HG03066 (cell line): ENCODE results near the gene MRPL42.
"Not testable (repeated sequence)": the region's sequence is repeated elsewhere in the genome, so short reads cannot be mapped to it uniquely, and the experiment has no call there.

ENCODE experiments used
- ATAC-seq: cut with Tn5 transposase; IDR thresholded peaks from one replicate; pipeline ENCODE4 v1.9.1; 2021; ENCODE audit warnings: low read depth; ENCODE audit not compliant: unreplicated experiment

The MRPL42 gene

DNA sequence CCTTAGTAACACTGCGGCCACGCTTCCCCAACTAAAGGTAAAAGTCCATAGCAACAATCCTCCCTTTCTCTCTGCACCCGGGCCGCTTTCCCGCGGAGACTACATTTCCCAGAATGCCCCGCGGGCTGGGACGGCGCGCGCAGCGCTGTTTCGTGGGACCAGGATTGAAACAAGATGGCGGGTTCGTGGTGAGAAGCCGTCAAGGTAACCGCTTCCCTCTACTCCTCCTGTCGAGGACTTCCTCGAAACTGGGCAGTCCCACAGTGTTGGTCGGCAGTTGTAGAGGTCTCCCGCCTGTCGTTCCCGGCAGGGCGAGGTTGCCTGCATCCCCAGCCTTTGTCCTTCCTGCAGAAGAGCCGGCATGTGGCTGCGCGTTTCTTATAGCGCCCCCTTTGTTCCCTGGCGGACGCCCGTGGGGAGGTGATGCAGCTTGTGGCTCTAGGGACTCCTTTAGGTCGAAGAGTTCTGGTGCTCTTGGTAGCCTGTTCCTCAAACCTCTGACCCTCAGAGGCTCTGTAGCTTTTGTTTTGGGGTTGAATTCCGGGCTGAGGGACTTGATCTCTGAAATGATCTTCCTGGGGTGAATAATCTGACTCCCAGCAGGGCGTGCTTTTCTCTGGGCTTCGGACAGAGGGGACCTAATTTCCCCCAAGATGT lies at the start of gene MRPL42:
TSS of gene MRPL42 (plus strand) at position 164 of the 657 bp plus-strand sequence. CDS start 1,772 bp downstream, outside the sequence.
- peak; percentile 93 for ATAC-seq

DNA sequence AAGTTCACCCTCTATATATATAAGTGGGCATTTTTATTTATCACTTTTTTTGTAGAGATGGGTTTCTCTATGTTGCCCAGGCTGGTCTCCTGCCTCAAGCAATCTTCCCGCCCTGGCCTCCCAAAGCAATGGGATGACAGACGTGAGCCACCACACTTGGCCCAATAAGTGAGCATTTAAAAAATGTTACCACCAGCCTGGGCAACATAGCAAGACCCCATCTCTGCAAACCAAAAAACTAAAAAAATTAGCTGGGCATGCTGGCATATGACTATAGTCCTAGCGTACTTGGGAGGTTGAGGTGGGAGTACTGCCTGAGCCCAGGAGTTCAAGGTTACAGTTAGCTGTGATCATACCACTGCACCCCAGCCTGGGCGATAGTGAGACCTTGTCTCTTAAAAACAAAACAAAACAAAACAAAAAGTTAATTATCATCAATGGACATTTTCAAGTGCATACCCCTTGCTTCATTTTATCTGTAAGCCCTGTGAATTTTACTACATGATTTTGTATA lies 49.3 kb upstream of the MRPL42 start:
- no peak for ATAC-seq

DNA sequence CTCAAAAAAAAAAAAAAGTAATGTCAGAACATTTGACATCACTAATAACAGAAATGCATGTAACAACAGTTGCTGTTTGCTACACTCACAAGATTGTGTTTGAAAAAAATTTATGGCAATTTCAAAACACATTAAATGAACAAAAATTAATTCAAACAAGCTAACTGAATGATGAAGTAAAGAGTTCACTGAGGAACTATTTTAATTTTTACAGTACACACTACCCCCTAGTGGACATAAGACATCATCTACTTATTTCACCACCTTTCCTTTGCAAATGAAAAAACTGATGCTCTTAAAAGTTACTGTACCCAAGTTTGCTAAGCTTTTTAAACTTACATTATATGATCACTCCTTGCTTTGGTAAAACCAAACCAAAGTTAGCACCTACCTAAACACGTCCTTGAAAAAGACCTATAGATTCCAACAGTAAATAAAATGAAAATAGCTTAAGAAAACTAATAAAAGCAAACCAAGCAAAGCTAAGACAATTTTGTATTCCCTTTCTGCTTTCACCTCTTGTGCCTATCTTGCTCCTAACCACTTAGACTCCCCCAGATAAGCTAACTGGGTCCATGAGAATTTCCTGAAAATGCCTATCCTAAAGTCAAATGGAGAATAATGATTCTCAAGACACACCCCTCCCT lies 47.8 kb upstream of the MRPL42 start:
- ATAC-seq: no peak

DNA sequence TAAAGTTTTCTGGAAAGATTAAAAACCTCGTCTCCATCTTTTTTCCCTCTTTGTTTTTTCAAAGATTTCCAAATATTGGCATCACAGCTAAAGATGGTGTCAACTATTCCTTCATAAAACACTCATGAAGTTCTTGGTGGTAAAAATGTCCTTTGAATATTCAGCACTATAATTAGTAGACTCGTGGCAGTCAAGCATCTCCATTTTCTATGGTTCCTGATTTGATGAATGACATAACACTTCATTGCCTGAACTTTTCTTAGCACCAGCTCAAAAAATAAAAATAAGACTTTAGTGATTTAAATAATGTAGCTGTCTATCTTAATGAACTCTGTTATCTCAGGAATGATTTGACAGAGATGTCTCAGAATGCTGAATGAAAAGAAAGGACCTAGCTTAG lies 45.3 kb upstream of the MRPL42 start:
- no peak for ATAC-seq

DNA sequence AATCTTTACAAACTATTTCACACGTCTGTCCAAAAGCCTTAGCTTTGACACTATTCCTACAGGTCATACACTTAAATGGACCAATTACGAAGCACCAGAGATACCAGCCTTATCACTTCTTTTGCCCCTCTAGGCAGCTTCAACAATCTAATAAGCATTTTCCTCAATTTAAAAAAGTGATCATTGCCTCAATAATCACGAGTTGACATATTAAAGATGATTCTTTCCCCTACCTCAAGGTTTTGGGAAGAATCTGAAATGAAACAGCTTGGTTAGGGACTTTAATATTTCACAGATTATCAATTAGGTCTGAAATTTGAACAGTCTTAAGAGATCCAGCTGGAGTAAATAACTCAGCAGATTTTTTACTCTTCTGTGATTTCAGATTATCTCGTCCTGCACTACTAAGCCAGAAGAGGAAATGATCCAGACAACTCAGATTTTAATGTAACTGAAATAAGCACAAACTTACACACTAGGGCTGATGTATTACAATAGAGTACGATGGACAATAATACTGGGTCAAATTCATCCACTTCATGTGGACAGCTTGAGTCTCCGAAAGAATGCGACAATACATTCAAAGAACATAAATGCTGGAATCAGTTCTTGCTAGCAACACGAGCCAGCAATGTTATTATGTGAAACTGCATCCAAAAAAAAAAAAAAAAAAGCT lies 41.4 kb upstream of the MRPL42 start:
- no peak for ATAC-seq

DNA sequence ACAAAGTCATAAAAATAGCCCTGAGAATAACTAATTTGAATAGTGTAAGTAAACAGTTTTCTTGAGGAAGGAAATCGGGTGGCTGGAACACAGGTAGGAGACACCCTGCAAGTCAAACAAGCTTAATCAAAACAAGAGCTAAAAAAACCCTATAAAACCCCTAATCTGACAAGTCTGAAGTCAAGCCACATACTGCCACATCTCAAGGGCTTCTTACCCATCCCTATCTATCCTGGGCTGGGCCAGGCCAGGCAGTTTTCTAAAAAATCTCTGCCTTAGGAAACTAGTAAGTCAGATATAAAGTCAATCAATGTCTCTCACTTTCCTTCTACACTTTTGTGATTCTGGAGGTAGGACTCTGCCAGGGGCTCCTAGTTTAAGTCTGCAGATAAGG lies 40.9 kb upstream of the MRPL42 start:
- no peak for ATAC-seq

DNA sequence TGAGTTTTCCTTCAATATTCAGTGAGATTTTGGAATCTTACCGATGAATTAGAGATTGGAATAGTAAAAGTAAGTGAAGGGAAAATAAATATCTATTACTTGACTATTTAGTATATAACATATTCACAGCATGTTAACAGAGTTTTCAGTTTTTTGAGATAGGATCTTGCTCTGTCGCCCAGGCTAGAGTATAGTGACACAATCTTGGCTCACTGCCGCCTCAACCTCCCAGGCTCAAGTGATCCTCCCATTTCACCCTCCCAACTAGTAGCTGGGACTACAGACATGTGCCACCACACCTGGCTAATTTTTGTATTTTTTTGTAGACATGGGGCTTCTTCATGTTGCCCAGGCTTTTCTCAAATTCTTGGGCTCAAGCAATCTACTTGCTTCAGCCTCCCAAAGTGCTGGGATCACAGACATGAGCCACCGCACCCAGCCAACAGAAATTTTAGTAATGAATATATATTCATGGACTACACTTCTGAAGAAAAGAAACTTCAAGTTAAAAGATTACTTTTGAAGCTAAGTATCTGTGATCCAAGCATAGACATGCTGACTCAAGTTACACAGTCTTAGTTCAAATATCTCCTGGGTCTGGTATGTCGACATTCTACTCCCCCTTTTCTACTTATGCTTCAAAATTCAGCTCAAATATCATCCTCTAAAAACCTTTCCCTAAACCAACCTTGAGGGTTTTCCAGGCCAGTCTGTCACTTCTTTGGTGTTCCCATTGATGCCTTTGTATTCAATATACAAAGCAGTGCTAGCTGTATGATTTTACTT lies 39.3 kb upstream of the MRPL42 start:
- no peak for ATAC-seq

DNA sequence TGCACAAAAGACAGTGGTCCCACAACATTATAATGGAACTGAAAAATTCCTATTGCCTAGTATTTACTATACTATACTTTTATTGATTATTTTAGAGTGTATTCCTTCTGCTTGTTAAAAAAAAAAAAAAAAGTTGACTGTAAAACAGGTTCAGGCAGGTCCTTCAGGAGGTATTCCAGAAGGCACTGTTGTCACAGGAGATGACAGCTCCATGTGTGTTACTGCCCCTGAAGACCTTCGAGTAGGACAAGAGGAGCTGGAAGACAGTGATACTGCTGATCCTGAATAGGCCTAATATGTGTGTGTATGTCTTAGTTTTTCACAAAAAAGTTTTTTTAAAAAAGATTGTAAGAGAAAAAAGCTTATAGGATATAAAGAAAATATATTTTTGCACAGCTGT lies 37.9 kb upstream of the MRPL42 start:
- no peak for ATAC-seq

DNA sequence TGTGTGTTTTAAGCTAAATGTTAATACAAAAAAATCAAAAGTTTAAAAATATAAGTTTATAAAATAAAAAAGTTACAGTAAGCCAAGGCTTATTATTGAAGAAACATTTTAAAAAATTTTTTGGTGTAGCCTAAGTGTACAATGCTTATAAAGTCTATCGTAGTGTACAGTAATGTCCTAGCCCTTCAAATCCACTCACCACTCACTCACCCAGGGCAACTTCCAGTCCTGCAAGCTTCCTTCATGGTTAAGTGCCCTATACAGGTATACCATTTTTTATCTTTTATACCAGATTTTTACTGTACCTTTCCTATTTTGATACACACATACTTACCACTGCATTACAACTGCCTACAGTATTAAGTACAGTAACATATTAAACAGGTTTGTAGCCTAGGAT lies 37.5 kb upstream of the MRPL42 start:
- ATAC-seq: no peak

DNA sequence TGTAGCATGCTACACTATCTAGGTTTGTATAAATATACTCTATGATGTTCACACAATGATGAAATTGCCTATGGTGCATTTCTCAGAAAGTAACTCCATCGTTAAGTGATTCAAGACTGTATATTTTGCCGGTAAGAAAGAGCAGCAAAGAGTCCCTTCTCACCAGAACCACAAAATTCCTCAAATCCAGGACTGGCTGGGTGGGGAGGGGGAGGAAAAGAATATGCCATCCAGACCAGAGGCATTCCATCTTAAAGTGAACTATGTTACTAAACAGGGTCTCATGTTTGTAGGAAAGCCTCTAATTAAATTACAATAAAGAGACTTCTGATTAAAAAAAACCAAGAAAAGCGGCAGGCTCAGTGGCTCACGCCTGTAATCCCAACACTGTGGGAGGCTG lies 37.0 kb upstream of the MRPL42 start:
- ATAC-seq: no peak

DNA sequence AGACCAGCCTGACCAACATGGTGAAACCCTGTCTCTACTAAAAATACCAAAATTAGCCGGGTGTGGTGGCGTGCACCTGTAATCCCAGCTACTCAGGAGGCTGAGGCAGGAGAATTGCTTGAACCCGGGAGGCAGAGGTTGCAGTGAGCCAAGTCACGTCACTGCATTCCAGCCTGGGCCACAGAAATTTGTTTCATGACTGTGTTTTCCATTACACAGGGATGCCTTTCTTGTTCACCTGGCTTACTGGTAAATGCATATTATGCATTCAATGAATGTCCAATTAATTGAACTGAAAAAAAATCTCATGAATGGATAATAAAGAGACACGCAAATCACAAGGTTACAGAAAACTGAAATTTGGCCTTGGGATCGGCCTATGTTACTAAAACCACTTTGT lies 35.3 kb upstream of the MRPL42 start:
- ATAC-seq: not testable (repeated sequence)

DNA sequence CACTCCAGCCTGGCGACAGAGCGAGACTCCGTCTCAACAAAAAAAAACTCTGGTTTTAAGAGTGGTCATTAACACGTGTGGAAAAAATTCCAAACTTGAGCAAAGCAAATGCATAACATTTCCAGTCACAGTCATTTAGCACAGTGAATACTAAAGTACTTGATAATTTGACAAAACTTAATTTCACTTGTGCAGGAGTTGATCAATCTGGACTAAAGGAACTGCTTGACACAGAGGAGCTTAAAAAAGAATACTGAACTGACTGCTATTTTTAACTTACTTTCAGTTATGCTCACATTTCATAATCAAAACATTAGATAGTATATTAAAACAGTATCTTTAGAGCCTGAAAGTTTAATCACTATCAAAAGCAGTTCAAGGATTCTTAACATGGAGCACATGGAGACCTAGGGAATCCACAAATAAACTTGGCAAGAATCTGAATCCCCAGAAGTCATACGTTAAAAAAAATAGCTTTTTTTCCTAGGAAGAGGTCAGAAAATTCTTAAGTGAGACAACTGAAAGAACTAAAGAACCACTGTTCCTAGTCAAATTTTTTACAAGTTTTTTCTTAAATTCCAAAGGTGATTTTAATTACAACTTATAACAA lies 33.0 kb upstream of the MRPL42 start:
- ATAC-seq: no peak

DNA sequence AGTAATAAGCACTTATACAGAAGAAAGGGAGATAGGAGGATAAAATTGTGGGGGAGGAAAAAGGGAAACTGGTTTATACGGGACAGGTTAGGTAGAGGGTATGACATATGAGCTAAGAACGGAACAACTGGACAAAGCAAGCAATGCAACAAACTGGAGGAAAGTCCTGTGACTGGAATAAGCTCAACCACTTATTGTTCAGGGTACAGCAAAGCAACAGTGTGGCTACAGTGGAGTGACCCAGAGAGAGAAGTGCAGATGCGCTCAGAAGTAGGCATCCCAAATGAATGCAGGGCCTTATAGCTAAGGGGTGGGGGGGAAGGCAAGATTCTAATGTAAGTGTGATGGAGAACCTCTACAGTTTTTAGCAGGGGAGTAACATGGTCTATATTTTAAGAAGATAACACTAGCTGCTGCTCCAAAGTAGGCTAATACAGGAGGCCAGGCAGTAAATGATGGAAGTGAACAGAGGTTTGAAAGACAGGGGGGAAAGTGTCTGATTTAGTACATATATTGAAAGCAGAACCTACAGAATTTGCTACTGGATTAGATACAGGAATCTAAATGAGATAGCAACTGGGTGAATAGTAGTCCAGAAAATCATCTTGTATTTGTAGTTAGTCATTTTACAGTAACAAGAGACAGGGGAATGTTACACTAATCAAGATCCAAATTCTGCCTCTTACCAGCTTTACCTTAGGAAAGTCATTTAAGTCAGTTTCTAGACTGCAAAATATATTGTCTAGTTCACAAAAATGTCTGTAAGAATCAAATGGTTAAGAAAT lies 28.9 kb upstream of the MRPL42 start:
- no peak for ATAC-seq

DNA sequence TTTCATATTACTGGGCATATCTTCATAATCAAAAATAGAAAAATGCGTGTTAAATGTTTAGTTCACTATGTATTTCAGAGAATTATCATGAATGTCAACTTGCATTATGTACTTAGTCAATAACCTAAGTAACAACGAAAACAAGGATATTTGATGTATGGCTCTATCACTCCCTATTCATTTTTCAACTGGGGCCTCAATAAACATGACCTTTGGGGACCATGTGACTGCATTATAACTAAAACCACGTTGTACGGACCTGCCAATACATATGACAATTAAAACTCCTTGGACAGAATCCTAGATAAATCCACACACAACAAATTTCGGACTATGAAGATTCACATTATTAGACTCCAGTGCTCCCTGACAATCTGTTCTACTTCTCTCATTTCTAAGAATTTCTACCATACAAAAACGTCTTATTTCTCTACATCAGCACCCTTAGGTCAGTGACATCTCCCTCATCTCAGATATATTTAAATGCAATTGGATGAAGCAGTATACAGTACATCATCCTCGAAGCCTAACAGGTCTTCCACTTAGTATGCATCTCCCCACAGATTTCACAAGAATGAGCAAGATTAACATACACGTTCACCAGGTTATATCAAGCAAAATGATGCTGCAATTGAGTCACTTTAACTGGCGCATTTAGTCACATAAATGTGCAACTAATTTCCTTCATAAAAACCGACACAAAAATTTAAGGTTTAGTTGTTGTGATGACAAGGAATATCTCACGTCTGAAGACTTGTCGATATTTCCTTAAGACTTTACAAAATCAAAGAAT lies 27.1 kb upstream of the MRPL42 start:
- no peak for ATAC-seq

DNA sequence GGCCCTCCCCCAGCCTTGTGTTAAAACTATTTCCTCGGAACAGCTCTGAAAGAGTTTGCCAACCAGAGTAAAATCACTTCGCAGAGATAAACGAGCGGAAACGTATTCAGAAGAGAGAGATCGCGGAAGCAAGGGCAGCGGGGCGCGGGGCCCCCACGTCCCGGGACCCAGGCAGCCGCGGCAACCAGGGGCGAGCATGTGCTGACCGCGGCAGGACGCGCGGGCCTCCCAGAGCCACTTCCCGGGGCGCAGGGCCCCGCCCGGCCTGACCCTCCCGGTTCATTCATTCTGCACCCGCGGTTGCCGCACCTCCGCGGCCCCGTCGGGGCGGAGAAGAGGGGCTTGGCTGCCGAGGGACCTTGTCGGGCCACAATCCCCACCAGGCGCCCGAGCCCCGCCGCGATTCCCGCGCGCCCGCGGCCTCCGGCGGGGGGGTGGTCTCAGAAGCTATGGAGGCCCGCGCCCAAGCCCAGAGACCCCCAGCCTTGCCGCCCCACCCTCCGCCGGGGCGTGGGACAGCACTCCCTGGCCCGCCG lies 26.2 kb upstream of the MRPL42 start:
- no peak for ATAC-seq

DNA sequence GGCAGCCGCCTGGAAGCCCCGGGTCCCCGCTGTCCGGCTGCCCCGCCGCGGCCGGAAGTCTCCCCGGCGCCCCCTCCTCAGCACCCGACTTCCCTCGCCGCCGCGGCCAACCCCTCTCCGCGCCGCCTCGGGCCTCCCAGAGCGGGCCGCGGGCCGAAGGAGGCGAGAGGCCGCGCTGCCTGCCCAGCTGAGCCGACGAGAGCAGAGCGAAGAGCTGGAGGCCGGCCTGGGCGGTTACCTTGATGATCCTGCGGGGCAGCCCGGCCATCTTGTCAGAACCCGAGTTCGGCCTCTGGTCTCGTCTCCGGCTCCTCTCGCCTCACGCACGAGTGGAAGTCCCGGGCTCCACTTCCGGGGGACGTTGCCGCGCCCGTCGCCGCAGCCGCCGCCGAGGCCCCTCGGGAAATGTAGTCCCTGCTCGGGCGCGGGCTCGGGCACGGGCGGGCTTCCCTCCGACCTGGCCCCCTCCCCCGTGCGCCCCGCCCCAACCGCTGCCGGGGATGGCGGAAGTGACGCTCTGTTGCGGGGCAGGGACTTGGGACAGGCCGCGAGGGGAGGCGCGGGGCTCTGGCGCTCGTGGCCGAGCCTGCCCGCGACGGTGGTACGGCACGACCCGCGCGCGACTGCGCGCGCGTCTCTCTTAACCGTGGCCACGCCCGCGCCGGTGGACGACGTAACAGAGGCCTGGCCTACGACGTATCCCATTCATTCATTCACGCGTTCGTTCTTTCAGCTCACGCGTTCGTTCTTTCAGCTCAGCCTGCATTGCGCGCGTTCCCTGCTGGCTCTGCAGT lies 25.5 kb upstream of the MRPL42 start, which contains the start of gene UBE2N:
TSS of gene UBE2N (minus strand) at position 331 of the 794 bp plus-strand sequence. CDS start at position 268, 63 bp downstream.
- ATAC-seq: peak; percentile 70

DNA sequence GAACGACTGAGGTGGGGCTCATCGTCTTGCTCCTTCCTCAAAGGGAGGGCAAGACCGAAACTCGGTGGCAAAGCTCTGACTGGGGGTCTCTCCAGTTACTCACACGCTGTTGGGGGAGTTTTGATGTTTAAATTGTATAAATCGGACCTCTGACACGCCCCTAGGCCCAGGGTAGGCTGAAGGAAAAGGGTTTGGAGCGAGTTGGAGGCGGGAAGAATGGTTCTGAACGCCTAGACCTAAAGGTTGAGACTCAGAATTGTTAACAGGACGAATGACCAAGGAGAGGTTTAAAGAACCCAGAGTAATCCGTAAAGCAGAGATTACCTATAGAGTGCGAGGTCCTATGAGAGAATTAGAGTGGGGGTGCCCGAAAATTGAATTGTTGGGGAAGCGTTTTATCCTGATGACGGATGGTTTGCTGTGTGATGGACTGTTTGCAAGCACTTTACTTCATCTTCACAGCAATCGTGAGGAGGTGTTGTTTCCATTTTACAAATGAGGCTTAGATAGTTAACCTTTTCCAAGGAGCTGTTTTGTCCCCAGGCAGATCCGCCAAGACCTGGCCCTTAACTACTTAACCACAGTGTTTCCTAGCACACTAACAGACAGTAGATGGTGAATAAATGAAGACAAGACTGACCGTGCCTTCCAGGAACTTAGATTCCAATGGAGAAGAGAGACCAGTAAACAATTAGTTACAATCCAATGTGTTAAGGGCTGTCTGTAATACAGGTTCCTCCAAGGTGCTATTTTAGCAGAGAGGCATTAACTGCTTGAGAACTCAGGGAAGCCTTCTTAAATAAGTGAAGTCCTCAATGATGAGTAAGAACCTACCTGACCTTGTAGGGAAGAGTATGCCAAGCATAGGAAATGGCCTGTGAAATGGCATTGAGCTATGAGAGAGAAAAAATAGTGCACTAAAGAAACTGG lies 24.6 kb upstream of the MRPL42 start:
- ATAC-seq: no peak
